Right lobe of liver (tissue), 6 donors: Measurements from ENCODE around the gene ATP5F1B. TPM values are rescaled to one million over a fixed set of nuclear protein-coding genes. Genes with fewer than 3 reads are reported as not detected.

ENCODE experiments used
- ATAC-seq, 4 donors: fragments of 200-7000 bp; cut with Tn5 transposase; one replicate each; pipeline ENCODE4 v1.9.1; 2020; ENCODE audit warnings: mild to moderate bottlenecking in 4 of 4, moderate library complexity in 4 of 4
- DNase-seq, 3 donors: peaks; one replicate each; pipeline ENCODE4 v3.0.0-alpha.2; 2020
- H3K27ac ChIP-seq, 3 donors: fragments of 200-600 bp; one replicate each; pipeline ENCODE4 v1.8.0; 2022
- H3K27me3 ChIP-seq, 2 donors: fragments of 200-600 bp; one replicate each; pipeline ENCODE4 v1.8.0; 2022
- H3K36me3 ChIP-seq, 4 donors: fragments of 200-600 bp; sonication (generic) in 1 of 4; one replicate each; pipeline versions ENCODE4 v1.5.1 to v1.8.0; 2017 to 2022; ENCODE audit warnings: control low read depth in 1 of 4
- H3K4me1 ChIP-seq, 4 donors: fragments of 200-600 bp; sonication (generic) in 1 of 4; one replicate each; pipeline versions ENCODE4 v1.5.1 to v1.8.0; 2017 to 2022; ENCODE audit warnings: control low read depth in 1 of 4
- H3K4me3 ChIP-seq, 3 donors: fragments of 200-600 bp; one replicate each; pipeline ENCODE4 v1.8.0; 2022
- H3K9me3 ChIP-seq, 4 donors: fragments of 200-600 bp; sonication (generic) in 1 of 4; one replicate each; pipeline versions ENCODE4 v1.5.1 to v1.8.0; 2017 to 2022; ENCODE audit warnings: control low read depth in 1 of 4
- CTCF ChIP-seq, 4 donors: fragments of 200-600 bp in 3 of 4; fragments of 450-650 bp in 1 of 4; IDR thresholded peaks; one replicate each; pipeline versions ENCODE4 v1.5.1 to v1.8.0; 2016 to 2022; ENCODE audit warnings: antibody characterized with exemption in 4 of 4, mild to moderate bottlenecking in 2 of 4
- POLR2A ChIP-seq: fragments of 450-650 bp; IDR thresholded peaks from one replicate; pipeline ENCODE4 v1.6.1; 2017; ENCODE audit warnings: antibody characterized with exemption, mild to moderate bottlenecking
- WGBS: methylation state at CpG from one replicate; pipeline ENCODE4 v1.1.6; 2018; ENCODE audit warnings: low coverage, low lambda C conversion rate; ENCODE audit not compliant: insufficient coverage; ENCODE audit errors: missing lambda C conversion rate; 5-methylcytosine and 5-hydroxymethylcytosine counted together
- intact Hi-C, 2 donors: fragments of 100-400 bp; cut with DNase I; formaldehyde crosslinking; loops; one replicate each; pipeline versions ENCODE4 v1.11.2 to v1.14.1; 2022
- total RNA-seq, 6 experiments: library from RNA; depleted of rRNA in 2 of 6; stranded (reverse); fragments of >200 nt in 2 of 6; fragmentation: NEBNext Ultra II Directional in 3 of 6; extraction: Animal tissue kit (Norgen Biotek cat#: 25700) in 3 of 6; gene quantifications; one replicate each; pipeline versions ENCODE4 v1.1.0 to v1.2.4, GENCODE V29; 2016 to 2023
- donor health status: DM: no; HTN: yes; CAD: no.
- donor health status: DM: no; HTN: no; CAD: no.
- donor health status: DM: no; HTN: no; CAD: no.
- donor health status: DM: no; HTN: yes; CAD: no.
- donor health status: DM: no; HTN: yes; CAD: no.

Gene ATP5F1B
- total RNA-seq, 6 experiments from 2014 or later, result 346 to 535 (median 362) TPM

DNA sequence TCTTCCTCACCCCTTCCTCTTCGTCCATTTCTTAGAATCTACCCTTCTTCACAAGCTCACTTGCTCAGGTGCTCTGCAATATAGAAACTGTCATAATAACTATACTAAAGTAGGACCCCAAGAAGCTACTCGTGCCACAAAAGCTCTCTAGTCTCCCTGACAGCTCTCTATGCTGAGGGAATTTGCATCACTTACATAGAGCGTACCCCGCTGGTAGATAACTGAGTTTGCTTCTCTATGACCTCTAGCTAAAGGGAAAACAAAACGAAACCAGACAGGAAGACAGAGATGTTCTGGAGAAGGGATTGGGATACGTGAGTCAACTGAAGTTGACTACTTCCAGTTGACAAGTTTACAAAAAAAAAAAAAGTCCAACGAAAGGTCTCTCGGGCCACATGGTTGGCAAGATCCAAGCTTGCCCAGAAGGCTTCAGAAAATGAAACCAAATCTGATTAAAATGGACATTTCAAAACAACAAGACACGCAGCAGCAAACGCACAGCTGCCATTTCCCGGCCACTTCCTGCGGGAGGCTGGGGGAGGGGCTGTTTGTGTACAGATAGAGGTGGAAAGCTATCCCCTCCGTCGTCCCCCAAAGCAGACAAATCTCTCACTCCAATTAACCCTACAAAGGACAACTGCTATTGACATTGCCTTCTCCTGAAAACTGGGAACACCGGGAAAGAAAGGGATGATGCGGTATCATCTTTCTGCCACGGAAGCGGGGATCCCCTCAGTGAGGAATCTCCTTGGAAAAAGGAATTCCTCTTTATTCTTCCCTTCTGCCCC lies 16.9 kb downstream of the ATP5F1B start:
- Histone ChIP-seq H3K4me1 (peaks cover 0 to 48% (median 12%) of the 10 kb centered on the region in 4 donors), H3K36me3 (peaks cover 0 to 5% (median 2%) of the 10 kb centered on the region in 4 donors), H3K27ac (peak overlapping the region; percentile 91 to 97 (median 96)), H3K27me3 (no peaks in the 10 kb centered on the region), H3K4me3 (peak overlapping the region; percentile 77 to 99 (median 98)), H3K9me3 (no peaks in the 10 kb centered on the region)
- intact Hi-C loops, result no loop called here
- under 1% methylated on average over 16 of the region's 18 CpGs for WGBS
- no peak for TF ChIP-seq CTCF (IDR thresholded peaks at IDR 0.05)
- TF ChIP-seq POLR2A, result peak; percentile 32
- DNase-seq, result peak; percentile 72 to 81 (median 80)
- peak; percentile 43 to 53 (median 48) for ATAC-seq

GRCh38 chr12:56626701-56627100 lies 19.1 kb downstream of the ATP5F1B start:
- no peak for DNase-seq
- Histone ChIP-seq H3K27ac (no peak overlapping the region), H3K27me3 (no peaks in the 10 kb centered on the region), H3K4me3 (no peak overlapping the region), H3K36me3 (peaks cover 0 to 8% (median 2%) of the 10 kb centered on the region in 4 donors), H3K4me1 (peaks cover 0 to 34% (median 4%) of the 10 kb centered on the region in 4 donors), H3K9me3 (no peaks in the 10 kb centered on the region)
- no peak for ATAC-seq
- TF ChIP-seq POLR2A (no peak), CTCF (IDR thresholded peaks at IDR 0.05) (no peak)
- intact Hi-C loops, result no loop called here

DNA sequence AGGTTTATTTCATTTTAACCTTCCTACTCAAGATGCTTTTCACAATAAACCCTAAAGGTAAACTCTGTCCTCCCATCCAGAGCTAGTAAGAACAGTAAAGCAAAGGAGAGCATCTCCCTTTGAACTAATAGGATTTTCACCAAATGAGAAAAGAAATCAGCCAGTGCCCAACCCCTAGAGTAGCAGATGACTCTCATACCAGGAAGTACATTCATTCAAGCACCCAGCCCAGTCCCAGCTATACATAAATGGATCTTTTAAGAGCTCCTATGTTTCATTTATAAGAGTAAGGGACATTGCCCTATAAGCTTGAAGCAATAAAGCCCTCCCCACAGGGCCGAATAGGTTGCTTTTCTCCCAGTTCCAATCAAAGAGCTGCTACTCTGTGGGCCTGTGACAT lies 23.2 kb downstream of the ATP5F1B start:
- H3K9me3 ChIP-seq, result no peaks in the 10 kb centered on the region
- H3K27me3 ChIP-seq, result no peaks in the 10 kb centered on the region
- no peak overlapping the region for H3K4me3 ChIP-seq
- intact Hi-C loops, result no loop called here
- peaks cover 0 to 31% (median 2%) of the 10 kb centered on the region in 4 donors for H3K36me3 ChIP-seq
- TF ChIP-seq POLR2A (no peak), CTCF (IDR thresholded peaks at IDR 0.05) (no peak)
- ATAC-seq, result no peak
- H3K27ac ChIP-seq, result no peak overlapping the region
- no peak for DNase-seq
- no CpG with 5 or more reads among the region's 1 CpG for whole genome bisulfite sequencing
- peaks cover 0 to 13% (median 2%) of the 10 kb centered on the region in 4 donors for H3K4me1 ChIP-seq

DNA sequence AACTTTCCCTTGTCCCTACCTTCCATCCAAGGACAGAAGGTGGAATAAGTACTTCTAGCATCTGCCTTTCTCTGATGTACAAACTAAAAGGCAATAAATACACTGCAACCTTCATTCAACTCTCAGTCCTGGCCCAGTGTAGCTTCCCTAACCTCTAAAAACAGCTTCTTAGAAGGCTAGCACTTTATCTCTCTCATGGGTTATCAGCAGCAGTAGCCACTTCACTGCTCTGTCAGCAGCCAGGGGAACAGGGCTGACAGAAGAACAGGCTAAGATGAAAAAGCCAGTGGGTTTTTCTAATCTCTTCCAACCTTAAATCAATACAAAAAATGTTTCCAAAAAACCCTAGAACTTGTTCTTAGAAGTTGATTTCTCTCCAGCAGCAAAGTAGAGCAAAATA lies 28.9 kb downstream of the ATP5F1B start:
- Histone ChIP-seq H3K36me3 (peaks cover 12 to 80% (median 34%) of the 10 kb centered on the region in 4 donors), H3K4me3 (no peak overlapping the region), H3K27me3 (no peaks in the 10 kb centered on the region), H3K27ac (no peak overlapping the region), H3K9me3 (no peaks in the 10 kb centered on the region), H3K4me1 (no peaks in the 10 kb centered on the region)
- TF ChIP-seq CTCF (IDR thresholded peaks at IDR 0.05) (no peak), POLR2A (no peak)
- intact Hi-C loops, result no loop called here
- no peak for ATAC-seq
- DNase-seq, result no peak
